ENCODE measurements around the gene GINS2.

DNA sequence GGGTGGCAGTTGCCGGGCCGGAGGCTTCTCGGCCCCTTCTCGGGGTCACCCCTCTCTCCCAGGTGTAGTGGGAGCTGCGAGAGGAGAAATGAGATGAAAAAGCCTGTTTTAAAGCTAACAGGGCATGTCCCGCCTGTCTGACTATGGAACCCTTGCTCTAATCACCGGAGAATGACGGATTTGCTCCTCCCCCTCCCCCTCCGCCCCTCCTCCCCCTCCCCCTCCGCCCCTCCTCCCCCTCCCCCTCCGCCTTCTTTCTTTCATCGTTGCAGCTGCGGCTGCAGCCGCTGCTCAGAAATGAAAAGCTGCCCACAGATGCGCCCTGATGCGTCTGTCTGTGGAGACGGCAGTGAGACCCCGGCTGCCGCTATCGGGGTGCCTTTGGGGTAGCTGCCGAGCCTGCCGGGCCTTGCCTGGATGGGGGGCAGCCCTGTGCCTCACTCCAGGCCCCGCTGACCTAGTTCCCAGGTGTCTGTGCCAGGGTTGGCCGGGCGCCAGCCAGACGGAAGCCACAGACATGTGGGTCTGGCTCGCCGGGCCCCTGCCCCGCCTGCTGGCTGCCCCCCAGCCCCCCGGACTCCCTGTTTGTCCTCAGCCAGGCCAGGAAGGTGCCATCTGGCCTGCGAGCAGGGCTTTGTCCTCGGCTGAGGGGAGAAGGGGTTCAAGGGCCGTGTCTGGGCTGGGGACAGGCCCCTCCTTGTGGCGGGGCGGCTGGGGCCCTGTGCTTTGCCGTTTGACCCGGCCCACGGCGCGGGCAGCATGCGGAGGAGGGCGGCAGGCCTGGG lies 37.7 kb downstream of the GINS2 start:
- TF ChIP-seq, protein P1, sequence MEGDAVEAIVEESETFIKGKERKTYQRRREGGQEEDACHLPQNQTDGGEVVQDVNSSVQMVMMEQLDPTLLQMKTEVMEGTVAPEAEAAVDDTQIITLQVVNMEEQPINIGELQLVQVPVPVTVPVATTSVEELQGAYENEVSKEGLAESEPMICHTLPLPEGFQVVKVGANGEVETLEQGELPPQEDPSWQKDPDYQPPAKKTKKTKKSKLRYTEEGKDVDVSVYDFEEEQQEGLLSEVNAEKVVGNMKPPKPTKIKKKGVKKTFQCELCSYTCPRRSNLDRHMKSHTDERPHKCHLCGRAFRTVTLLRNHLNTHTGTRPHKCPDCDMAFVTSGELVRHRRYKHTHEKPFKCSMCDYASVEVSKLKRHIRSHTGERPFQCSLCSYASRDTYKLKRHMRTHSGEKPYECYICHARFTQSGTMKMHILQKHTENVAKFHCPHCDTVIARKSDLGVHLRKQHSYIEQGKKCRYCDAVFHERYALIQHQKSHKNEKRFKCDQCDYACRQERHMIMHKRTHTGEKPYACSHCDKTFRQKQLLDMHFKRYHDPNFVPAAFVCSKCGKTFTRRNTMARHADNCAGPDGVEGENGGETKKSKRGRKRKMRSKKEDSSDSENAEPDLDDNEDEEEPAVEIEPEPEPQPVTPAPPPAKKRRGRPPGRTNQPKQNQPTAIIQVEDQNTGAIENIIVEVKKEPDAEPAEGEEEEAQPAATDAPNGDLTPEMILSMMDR (IDR thresholded peaks at IDR 0.05), result no peak
- no peak for TF ChIP-seq POLR2A (IDR thresholded peaks at IDR 0.05)
